B cell (primary cell): Measurements from ENCODE around the gene ADAMTS16.

Experiments used
- EZH2 ChIP-seq: IDR thresholded peaks from 2 replicates; pipeline ENCODE4 v1.6.1; 2012; ENCODE audit warnings: borderline replicate concordance, low read depth, mild to moderate bottlenecking, moderate library complexity, low read length; ENCODE audit not compliant: insufficient read depth, poor library complexity, severe bottlenecking
- TF ChIP-seq, protein P1 (sequence below): fragments of 200-600 bp; IDR thresholded peaks from one replicate; pipeline ENCODE4 v1.8.0; 2022; ENCODE audit warnings: antibody characterized with exemption, mild to moderate bottlenecking

- TF ChIP-seq, protein P1, sequence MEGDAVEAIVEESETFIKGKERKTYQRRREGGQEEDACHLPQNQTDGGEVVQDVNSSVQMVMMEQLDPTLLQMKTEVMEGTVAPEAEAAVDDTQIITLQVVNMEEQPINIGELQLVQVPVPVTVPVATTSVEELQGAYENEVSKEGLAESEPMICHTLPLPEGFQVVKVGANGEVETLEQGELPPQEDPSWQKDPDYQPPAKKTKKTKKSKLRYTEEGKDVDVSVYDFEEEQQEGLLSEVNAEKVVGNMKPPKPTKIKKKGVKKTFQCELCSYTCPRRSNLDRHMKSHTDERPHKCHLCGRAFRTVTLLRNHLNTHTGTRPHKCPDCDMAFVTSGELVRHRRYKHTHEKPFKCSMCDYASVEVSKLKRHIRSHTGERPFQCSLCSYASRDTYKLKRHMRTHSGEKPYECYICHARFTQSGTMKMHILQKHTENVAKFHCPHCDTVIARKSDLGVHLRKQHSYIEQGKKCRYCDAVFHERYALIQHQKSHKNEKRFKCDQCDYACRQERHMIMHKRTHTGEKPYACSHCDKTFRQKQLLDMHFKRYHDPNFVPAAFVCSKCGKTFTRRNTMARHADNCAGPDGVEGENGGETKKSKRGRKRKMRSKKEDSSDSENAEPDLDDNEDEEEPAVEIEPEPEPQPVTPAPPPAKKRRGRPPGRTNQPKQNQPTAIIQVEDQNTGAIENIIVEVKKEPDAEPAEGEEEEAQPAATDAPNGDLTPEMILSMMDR = no peak
- no peak for TF ChIP-seq EZH2
Measured at GRCh38 chr5:5195128-5195918, 55.2 kb downstream of the ADAMTS16 start.
